ENCODE data around the gene CDH22.

The CDH22 gene

GRCh38 chr20:46219190-46219589 is 89.1 kb downstream of the CDH22 start:
- DNase-seq: no peak

GRCh38 chr20:46218656-46219055 is 89.6 kb downstream of the CDH22 start:
- no peak for DNase-seq

GRCh38 chr20:46217583-46217982 is 90.7 kb downstream of the CDH22 start:
- DNase-seq: no peak

- no peak for DNase-seq
Measured at GRCh38 chr20:46216770-46217464, 91.4 kb downstream of the CDH22 start.

- DNase-seq: no peak
Measured at GRCh38 chr20:46215913-46216707, 92.2 kb downstream of the CDH22 start.

- DNase-seq: peak in 16 of 56 donors; percentile 6 to 64 (median 20)
Measured at GRCh38 chr20:46214824-46215488, 93.3 kb downstream of the CDH22 start.

- DNase-seq: peak in 1 of 56 donors; percentile 18
Measured at GRCh38 chr20:46213946-46214823, 94.1 kb downstream of the CDH22 start.

GRCh38 chr20:46212876-46213275 is 95.4 kb downstream of the CDH22 start:
- no peak for DNase-seq

GRCh38 chr20:46212252-46212651 is 96.0 kb downstream of the CDH22 start:
- DNase-seq: no peak

GRCh38 chr20:46211331-46211722 is 97.0 kb downstream of the CDH22 start:
- no peak for DNase-seq

- DNase-seq: no peak
Measured at GRCh38 chr20:46210672-46211330, 97.5 kb downstream of the CDH22 start.

GRCh38 chr20:46209930-46210671 is 98.2 kb downstream of the CDH22 start:
- DNase-seq: peak in 8 of 56 donors; percentile 8 to 38 (median 18)

- no peak for DNase-seq
Measured at GRCh38 chr20:46207793-46208192, 100.5 kb downstream of the CDH22 start.

GRCh38 chr20:46206992-46207549 is 101.2 kb downstream of the CDH22 start:
- DNase-seq: no peak

- DNase-seq: peak in 11 of 56 donors; percentile 6 to 53 (median 16)
Measured at GRCh38 chr20:46206025-46206424, 102.3 kb downstream of the CDH22 start.

- DNase-seq: no peak
Measured at GRCh38 chr20:46205349-46205748, 102.9 kb downstream of the CDH22 start.

- no peak for DNase-seq
Measured at GRCh38 chr20:46204594-46205186, 103.6 kb downstream of the CDH22 start.

- no peak for DNase-seq
Measured at GRCh38 chr20:46203510-46203837, 104.8 kb downstream of the CDH22 start.
